ENCODE data around the gene SLC7A6.

DNA sequence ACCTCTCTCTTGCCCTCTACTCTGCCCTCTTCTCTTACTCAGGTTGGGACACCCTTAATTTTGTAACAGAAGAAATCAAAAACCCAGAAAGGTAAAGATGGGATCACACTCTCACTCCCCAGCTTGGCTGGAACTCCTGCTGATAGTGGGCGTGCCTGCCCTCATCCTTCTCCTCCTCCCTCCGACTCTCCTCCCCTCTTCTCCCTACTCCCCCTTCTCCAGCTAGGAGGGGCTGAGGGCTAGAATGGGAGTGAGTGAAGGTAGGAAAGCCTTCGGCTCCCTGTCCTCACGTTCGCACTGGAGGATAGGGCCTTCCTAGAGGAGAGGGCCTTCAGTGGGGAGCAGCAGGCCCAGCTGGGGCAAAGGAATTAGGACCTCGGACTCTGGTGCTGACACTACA, 26.1 kb downstream of the SLC7A6 start:
- TF ChIP-seq, protein P1, sequence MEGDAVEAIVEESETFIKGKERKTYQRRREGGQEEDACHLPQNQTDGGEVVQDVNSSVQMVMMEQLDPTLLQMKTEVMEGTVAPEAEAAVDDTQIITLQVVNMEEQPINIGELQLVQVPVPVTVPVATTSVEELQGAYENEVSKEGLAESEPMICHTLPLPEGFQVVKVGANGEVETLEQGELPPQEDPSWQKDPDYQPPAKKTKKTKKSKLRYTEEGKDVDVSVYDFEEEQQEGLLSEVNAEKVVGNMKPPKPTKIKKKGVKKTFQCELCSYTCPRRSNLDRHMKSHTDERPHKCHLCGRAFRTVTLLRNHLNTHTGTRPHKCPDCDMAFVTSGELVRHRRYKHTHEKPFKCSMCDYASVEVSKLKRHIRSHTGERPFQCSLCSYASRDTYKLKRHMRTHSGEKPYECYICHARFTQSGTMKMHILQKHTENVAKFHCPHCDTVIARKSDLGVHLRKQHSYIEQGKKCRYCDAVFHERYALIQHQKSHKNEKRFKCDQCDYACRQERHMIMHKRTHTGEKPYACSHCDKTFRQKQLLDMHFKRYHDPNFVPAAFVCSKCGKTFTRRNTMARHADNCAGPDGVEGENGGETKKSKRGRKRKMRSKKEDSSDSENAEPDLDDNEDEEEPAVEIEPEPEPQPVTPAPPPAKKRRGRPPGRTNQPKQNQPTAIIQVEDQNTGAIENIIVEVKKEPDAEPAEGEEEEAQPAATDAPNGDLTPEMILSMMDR (IDR thresholded peaks at IDR 0.05), result no peak
- TF ChIP-seq POLR2A (IDR thresholded peaks at IDR 0.05), result no peak
- no peak for TF ChIP-seq EP300 (IDR thresholded peaks at IDR 0.05)

Data from stomach (tissue), 4 donors.